HG03135 (cell line): ENCODE results near the gene ZFR2.

Source experiments
- ATAC-seq: cut with Tn5 transposase; IDR thresholded peaks from one replicate; pipeline ENCODE4 v1.9.1; 2021; ENCODE audit warnings: mild to moderate bottlenecking, moderate library complexity; ENCODE audit not compliant: unreplicated experiment

The ZFR2 gene

GRCh38 chr19:3838661-3839060 lies 30.2 kb downstream of the ZFR2 start:
- ATAC-seq = no peak

GRCh38 chr19:3837922-3838321 lies 30.9 kb downstream of the ZFR2 start:
- ATAC-seq = no peak

- ATAC-seq = no peak
Measured at GRCh38 chr19:3837332-3837731, 31.5 kb downstream of the ZFR2 start.

GRCh38 chr19:3836887-3837286 lies 32.0 kb downstream of the ZFR2 start:
- no peak for ATAC-seq

GRCh38 chr19:3835055-3835435 lies 33.8 kb downstream of the ZFR2 start:
- ATAC-seq = no peak

- no peak for ATAC-seq
Measured at GRCh38 chr19:3834349-3835054, 34.3 kb downstream of the ZFR2 start.

- no peak for ATAC-seq
Measured at GRCh38 chr19:3833578-3834348, 35.1 kb downstream of the ZFR2 start.

- ATAC-seq = no peak
Measured at GRCh38 chr19:3832001-3832400, 36.8 kb downstream of the ZFR2 start.

GRCh38 chr19:3831601-3832000 lies 37.2 kb downstream of the ZFR2 start:
- no peak for ATAC-seq

GRCh38 chr19:3830621-3831589 lies 37.9 kb downstream of the ZFR2 start:
- no peak for ATAC-seq

GRCh38 chr19:3827306-3827705 lies 41.5 kb downstream of the ZFR2 start:
- no peak for ATAC-seq

- ATAC-seq = no peak
Measured at GRCh38 chr19:3826163-3826562, 42.7 kb downstream of the ZFR2 start.

GRCh38 chr19:3825286-3825956 lies 43.4 kb downstream of the ZFR2 start:
- ATAC-seq = no peak

- ATAC-seq = no peak
Measured at GRCh38 chr19:3823350-3823713, 45.5 kb downstream of the ZFR2 start.

GRCh38 chr19:3822683-3823349 lies 46.0 kb downstream of the ZFR2 start:
- ATAC-seq = no peak

- no peak for ATAC-seq
Measured at GRCh38 chr19:3821857-3822364, 46.9 kb downstream of the ZFR2 start.

GRCh38 chr19:3821156-3821555 lies 47.7 kb downstream of the ZFR2 start:
- ATAC-seq = no peak

GRCh38 chr19:3819989-3820388 lies 48.8 kb downstream of the ZFR2 start:
- no peak for ATAC-seq

- ATAC-seq = no peak
Measured at GRCh38 chr19:3818918-3819317, 49.9 kb downstream of the ZFR2 start.

- ATAC-seq = no peak
Measured at GRCh38 chr19:3818466-3818865, 50.4 kb downstream of the ZFR2 start.
